AG08395 (cell line): Measurements from ENCODE around the gene ATXN7L1.
"Not testable (repeated sequence)": the region's sequence is repeated elsewhere in the genome, so short reads cannot be mapped to it uniquely, and the experiment has no call there.

ENCODE experiments used
- DNase-seq: peaks from one replicate; pipeline ENCODE4 v3.0.0; 2012; ENCODE audit warnings: mixed read lengths, low spot score

ATXN7L1 gene

DNA sequence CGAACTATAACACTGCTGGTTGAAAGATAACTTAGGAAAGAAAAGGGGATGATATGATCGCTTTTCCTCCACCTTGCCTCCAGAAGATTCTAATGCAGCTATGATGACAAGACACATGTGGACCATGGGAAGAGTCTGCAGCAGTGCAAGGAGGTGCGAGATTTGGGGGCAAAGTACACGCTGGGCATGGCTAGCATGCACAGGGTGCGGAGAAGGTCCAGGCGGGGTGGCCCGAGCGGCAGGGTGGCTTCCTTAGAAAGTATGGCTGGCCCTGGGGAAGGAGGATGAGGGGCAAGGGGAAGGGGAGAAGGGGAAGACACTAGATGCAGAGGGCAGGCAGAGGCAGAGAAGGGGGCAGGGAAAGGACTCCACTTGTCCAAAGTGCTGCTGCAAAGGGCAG, 15.6 kb downstream of the ATXN7L1 start:
- DNase-seq = no peak

- no peak for DNase-seq
Measured at GRCh38 chr7:105857009-105857952, 19.1 kb downstream of the ATXN7L1 start.

GRCh38 chr7:105854498-105854897, 21.9 kb downstream of the ATXN7L1 start:
- DNase-seq = no peak

DNA sequence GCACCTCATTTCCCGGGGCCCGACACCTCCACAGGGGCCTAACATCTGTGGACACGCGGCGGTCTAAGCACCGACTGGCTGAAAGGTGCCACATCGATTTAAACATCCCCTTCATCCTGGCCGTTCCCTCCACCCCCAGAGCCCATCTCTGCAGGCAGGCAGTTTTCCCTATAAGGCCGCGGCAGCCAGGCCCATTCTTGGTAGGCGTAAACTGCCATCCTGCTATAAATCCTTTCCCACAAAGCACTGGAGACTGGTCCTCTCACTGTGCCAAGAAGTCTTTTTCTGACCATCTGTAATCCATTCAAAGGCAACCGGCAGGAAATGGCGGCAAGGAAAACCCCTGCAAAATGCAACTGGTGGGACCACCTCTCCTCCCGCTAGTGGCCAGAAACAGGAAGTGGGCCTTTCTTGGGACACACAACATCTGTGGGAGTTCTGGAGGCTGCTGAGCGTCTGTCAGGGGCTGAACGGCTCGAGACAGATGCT, 22.4 kb downstream of the ATXN7L1 start:
- peak; percentile 48 for DNase-seq

DNA sequence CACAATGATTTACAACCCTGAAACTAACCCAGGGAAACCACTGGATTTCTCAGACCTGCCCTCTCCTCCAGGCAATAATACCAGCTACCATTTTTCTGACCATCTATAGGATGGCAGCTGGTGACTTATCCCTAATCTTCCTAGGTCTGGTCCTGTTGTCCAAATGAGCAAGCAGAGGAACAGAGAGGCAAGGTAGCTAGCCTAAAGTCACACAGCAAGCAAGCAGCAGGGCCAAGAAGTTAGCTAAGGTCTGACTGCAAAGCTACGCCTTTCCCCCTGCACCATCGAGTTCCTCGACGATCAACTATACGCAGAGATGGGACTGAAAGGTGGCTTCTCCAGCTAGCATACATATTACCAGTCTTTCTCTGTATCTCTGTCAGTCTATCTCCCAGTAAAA, 25.3 kb downstream of the ATXN7L1 start:
- DNase-seq = no peak

DNA sequence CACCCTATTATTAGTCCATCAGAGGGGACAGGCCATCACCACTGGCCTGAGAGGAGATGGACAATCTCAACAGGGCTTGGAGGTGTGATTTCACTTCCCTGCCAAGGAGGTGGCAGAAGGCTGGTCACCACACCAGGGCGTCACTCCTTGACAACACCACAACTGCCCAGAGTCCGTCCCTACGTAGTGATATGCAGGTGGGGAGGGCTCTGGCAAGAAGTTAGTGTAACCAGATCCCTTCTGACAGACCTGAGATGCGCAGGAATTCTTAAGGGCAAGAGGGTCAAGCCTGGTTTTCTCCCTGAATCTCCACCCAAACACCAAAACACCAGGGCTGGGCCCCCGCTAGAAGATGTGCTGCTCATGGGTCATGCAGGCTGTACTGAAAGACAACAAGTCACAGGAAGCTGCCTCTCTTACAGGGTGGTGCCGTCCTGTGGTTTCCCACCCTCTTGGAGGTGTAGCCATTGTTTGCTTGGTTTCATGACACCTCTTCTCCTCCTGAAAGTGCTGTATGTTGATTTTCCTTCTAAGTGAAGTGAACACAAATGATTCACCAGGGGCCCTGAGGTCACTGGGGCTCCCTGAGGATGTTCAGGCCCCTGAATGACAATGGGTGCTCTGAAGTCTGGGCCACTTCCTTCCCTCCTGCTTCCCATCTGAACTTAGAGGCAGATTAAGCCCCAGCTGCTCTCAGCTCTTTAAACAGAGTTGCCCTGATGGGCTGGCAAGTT, 27.1 kb downstream of the ATXN7L1 start:
- no peak for DNase-seq

GRCh38 chr7:105846404-105846803, 30.0 kb downstream of the ATXN7L1 start:
- no peak for DNase-seq

GRCh38 chr7:105844681-105845080, 31.7 kb downstream of the ATXN7L1 start:
- not testable (repeated sequence) for DNase-seq

GRCh38 chr7:105841866-105842265, 34.5 kb downstream of the ATXN7L1 start:
- no peak for DNase-seq

- DNase-seq = no peak
Measured at GRCh38 chr7:105840981-105841749, 35.2 kb downstream of the ATXN7L1 start.

GRCh38 chr7:105839266-105839665, 37.1 kb downstream of the ATXN7L1 start:
- no peak for DNase-seq

- peak; percentile 53 for DNase-seq
Measured at GRCh38 chr7:105838627-105839231, 37.7 kb downstream of the ATXN7L1 start.

DNA sequence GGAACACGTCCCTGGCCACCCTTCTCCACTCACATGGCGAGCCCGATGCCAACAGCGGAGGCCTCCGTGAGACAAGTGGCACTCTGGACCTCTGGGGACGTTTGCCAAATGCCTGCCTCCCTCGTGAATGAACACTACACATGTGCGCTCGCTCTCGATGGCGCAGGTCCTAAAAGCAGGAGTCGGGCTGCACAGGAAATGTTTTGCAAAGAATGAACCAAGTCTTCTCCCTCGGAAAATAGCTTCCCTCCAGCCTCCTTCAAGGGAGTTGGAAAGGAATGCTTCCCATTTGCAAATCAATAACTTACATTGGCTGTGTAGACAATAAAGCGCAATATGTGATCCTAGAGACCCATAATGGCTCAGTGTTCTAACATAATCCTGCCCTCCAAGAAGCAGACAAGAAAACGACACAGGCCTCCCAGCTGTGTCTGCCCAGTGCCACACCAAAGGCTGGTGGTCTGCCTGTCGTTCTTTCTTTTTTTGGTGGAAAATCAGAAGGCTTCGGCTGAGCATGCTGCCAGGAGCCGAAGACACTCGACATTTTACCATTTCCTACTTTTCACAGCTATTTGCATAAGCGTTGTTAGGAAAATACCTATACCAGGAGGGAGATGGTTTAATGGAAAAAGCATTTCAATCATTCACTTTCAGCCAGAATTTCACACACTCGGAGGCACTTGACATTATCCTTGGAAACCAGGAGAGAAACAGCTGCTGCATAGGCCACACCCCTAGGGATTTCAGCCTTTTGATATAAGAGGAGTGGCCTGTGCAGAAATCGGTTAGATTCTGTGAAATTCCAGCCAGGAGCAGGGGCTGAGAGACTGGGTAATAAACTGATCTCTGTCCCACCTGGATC, 38.4 kb downstream of the ATXN7L1 start:
- no peak for DNase-seq

GRCh38 chr7:105835441-105835840, 41.0 kb downstream of the ATXN7L1 start:
- no peak for DNase-seq

DNA sequence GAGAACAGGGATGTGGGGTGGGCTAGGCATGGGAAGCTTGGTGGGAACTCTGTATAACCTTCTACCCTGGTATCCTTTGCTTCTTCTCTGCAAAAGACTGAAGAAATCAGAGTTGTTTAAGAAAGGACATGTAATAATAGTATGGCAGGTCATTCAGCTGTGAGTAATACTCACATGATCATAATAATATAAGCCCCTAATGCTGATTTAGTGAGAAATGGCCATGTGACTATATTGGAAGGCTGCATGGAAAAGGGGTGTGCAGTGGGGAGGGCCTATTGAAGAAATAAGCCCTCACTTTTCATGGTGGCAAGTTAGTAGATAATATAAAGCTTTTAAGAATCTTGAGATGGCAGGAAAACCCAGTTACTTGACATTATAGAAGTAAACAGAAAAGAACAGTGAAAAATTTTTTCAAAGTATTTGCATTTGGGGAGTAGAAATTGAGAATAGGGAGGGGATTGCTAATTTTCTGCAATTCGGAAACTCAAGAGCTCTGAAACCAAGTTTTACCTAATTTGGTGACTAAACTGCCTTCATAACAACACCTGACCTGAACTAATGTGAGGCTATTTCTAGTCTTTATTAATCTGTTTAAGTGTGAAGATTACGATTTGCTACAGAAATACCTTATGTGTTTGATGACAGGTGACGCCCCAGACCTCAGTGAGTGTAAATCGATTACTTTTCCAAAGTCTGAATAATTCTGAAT, 44.4 kb downstream of the ATXN7L1 start:
- no peak for DNase-seq

DNA sequence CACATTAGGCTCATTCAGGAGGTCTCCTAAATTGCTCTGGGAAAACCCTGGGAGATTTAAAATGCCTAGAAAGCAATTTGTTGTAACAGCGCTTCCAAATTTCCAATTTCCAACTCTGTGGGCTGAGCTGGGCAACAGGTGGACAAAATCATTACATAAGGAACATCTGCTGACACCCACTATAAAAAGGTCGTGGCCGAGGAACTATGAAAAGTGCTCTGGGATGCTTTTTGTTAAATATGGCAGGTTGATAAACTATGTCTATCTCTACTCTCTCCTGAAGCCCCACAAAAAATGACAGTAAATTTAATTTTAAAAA, 45.1 kb downstream of the ATXN7L1 start:
- DNase-seq = no peak

- peak; percentile 96 for DNase-seq
Measured at GRCh38 chr7:105830405-105831301, 45.7 kb downstream of the ATXN7L1 start.

DNA sequence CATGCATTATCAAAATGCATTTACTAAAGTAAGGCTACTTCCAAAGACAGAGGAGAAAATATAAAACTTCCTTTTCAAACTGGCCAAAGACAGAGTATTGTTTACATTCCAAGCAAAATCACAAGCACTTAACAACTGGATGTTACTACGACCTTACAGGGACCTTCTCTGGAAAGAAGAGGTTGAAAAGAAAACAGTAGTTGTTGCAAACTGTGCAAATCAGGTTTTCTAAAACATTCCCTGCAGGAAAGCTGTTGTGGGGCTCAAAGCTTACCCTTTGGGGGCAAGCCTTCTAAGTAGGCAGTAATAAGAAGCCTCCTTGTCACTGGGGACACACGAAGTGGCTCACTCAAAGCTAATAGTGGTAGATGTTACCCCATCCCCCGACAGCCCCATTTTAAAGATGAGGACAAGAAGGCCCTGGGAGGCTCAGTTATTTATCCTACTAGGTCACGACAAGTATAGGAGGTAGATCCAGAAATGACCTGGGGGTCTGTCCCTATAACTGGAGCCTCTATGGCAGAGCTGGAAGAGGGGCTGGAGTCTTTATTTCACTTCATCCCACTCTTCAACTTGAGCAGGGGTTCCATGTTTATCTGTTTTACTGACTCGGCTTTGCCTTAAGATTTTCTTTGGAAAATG, 46.6 kb downstream of the ATXN7L1 start:
- DNase-seq = peak; percentile 56

- DNase-seq = no peak
Measured at GRCh38 chr7:105828141-105828540, 48.3 kb downstream of the ATXN7L1 start.
